LNCaP clone FGC (cell line): Measurements from ENCODE around the gene OSM.
"Not testable (repeated sequence)": the region's sequence is repeated elsewhere in the genome, so short reads cannot be mapped to it uniquely, and the experiment has no call there.

Experiments used
- DNase-seq: peaks from one replicate; pipeline ENCODE4 v3.0.0-alpha.2; 2011; ENCODE audit warnings: low read depth
- H3K4me3 ChIP-seq: 2 replicates; pipeline ENCODE4 v1.5.1; 2011; ENCODE audit warnings: mild to moderate bottlenecking, low read depth, low read length, control low read depth
- TF ChIP-seq, protein P1 (sequence below): IDR thresholded peaks from 2 replicates; pipeline ENCODE4 v1.5.1; 2012; ENCODE audit warnings: mild to moderate bottlenecking; ENCODE audit not compliant: control insufficient read depth, insufficient read depth; ENCODE audit errors: extremely low read depth

Gene OSM

DNA sequence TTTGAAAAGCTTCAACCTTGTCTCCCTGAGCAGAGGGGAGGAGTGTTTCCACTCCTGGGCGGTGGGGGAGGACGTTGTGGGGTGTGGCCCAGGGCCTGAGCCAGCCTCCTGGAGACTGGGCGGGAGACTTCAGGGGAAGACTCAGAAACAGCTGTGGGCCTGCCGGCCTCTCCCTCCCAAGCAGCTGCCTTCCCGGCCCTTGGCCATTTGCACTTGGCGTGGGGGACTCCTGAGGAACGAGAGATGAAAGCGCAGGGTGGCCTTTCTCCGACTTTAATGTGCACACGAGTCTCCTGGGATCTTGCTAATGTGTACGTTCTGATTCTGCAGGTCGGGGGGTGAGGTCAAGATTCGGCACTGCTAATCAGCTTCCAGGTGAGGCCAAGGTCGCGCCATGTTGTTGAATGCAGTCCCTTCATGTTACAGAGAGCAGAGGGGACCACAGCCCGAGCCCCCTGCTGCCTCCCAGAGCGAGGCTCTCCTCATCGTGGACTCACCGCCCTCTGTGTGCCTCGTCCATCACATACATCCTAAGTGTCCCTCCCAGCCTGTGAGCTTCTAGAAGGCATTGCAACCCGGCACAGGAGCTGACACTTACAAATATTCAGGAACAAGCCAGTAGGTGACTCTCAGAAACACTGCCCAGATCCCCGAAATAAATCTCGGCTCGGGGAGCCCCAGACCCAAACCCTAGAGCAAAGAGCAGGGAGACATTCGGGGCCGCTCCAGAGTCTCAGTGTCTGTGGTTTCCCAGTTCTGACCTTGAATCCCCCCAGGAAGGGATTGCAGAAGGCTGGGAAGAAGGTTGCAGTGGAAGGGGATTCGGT lies 27.8 kb downstream of the OSM start:
- H3K4me3 ChIP-seq = no peak overlapping the region
- TF ChIP-seq, protein P1, sequence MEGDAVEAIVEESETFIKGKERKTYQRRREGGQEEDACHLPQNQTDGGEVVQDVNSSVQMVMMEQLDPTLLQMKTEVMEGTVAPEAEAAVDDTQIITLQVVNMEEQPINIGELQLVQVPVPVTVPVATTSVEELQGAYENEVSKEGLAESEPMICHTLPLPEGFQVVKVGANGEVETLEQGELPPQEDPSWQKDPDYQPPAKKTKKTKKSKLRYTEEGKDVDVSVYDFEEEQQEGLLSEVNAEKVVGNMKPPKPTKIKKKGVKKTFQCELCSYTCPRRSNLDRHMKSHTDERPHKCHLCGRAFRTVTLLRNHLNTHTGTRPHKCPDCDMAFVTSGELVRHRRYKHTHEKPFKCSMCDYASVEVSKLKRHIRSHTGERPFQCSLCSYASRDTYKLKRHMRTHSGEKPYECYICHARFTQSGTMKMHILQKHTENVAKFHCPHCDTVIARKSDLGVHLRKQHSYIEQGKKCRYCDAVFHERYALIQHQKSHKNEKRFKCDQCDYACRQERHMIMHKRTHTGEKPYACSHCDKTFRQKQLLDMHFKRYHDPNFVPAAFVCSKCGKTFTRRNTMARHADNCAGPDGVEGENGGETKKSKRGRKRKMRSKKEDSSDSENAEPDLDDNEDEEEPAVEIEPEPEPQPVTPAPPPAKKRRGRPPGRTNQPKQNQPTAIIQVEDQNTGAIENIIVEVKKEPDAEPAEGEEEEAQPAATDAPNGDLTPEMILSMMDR = no peak
- no peak for DNase-seq

DNA sequence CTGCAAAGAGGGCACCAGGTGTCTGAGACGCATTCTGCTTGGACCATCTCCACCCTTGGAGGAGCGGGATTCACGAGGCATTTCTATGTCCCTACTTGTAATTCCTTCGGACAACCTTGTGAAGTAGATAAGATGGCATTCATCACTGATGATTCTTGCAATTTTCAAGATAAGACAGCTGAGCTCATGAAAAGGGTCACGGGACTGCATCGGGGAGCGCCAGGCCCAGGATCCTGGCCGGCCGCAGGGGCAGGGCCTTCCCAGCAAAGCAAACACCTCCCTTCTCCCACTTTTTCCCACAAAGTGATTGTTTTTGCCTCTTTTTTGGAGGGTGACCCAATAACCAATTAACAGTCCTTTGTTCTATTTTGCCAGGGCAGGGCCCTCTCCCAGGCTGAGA lies 28.5 kb downstream of the OSM start:
- TF ChIP-seq, protein P1 = no peak
- no peak overlapping the region for H3K4me3 ChIP-seq
- DNase-seq = no peak

DNA sequence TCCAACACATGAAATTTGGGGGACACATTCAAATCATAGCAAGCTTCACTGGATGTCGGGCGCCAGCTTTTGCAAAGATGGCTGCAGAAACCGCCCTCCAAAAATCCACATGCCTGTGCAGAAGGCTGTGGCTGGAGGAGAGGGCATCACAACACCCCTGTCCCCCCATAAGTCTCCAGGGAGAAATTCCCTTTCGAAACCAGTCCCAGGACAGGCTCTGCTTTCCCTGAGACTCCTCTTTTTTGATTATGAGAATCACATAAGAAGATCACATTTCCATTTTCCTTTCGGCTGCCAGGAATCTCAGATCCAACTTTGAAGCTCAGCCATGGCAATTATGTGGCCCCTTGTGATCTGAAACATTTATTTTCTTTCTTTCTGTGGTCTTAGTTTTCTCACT lies 29.8 kb downstream of the OSM start:
- no peak for DNase-seq
- TF ChIP-seq, protein P1 = no peak
- H3K4me3 ChIP-seq = no peak overlapping the region

DNA sequence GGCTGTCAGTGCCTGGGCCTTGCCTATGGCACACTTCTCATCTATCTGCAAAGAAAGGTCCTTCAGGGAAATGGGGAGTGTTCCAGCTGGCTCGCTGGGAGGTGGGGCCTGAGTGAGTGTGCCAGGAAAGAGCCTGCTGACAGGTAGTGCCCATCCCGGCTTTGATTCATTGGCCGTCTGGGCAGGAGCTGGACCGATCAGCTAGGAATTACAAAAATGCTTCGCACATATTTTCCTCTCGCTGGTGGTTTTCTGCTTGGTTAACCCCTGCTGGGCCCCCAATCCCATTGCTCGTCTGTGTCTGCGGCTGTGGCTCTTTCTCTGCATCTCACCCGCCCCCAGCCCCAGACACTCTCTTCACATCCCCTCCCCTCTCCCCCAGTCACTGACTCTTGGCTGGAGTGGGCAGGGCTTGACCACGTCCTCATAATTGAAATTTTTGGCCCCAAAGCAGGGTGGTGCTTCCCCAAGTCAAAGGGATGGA lies 30.9 kb downstream of the OSM start:
- no peak for DNase-seq
- H3K4me3 ChIP-seq = no peak overlapping the region
- TF ChIP-seq, protein P1 = no peak

DNA sequence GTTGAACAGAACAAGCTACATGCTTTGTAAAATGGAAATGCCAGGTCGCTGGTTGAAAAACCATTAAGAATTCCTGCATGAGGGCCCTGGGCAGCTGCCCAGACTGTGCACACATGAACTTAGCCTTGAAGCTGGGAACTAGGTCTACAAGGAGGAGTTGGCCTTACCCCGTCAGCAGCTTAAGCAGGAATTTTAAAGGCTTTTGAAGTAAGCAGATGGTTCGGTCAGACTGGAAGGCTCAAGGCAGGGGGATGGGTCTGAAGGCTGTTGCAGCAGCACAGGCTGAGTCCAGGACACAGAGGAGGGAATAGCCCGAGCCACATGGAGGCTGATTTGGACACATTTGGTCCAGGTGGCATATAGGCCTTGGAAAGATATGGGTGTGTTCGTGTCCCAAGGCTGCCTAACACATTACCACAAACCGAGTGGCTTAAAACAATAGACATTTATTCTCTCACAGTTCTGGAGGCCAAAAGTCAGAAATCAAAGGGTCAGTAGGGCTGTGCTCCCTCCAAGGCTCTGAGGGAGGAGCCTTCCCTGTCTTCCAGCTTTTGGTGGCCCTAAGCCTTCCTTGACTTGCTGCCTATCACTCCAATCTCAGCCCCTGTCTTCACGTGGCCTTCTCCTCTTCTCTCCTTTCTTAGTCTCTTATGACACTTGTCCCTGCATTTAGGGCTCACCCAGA lies 31.7 kb downstream of the OSM start:
- DNase-seq = peak; percentile 3
- TF ChIP-seq, protein P1 = no peak
- no peak overlapping the region for H3K4me3 ChIP-seq

DNA sequence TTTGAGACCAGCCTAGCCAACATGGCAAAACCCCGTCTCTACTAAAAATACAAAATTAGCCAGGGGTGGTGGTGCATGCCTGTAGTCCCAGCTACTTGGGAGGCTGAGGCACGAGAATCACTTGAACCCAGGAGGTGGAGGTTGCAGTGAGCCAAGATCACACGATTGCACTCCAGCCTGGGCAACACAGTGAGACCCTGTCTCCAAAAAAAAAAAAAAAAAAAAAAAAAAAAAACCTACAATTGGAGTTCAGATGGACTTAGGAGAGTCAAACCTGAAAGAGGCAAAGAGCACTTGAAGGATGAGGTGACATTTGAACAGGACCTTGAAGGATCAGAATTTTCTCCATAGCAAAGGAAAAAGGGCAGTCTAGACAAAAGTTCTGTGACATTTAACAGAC lies 32.3 kb downstream of the OSM start:
- DNase-seq, H3K4me3 ChIP-seq: not testable (repeated sequence)

DNA sequence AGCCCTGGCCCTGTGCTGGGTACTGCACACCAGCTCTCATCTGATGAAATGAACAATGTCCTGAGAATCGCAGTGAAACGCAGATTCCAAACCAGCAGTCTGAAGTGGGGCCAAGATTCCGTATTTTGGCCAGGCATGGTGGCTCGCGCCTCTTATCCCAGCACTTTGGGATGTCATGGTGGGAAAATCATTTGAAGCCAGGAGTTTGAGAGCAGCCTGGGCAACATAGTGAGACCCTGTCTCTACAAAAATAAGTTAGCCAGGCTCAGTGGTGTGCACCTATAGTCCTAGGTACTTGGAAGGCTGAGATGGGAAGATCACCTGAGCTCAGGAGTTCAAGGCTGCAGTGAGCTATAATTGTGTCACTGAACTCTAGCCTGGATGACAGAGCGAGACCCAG lies 33.1 kb downstream of the OSM start:
- TF ChIP-seq, protein P1 = no peak
- H3K4me3 ChIP-seq = no peak overlapping the region
- no peak for DNase-seq
